NCI-H2171 treated with DMSO at 0.1 percent for 48 hours (cell line): ENCODE measurements around the gene AP4S1.
A peak's percentile ranks its signal among the peaks of the same experiment; 100 is the strongest.
"Not testable (repeated sequence)": the region's sequence is repeated elsewhere in the genome, so short reads cannot be mapped to it uniquely, and the experiment has no call there.

Source experiments
- DNase-seq: peaks from one replicate; lab custom pipeline; 2025; lab: John Stamatoyannopoulos, UW

The AP4S1 gene

GRCh38 chr14:31085027-31085426, 59.6 kb downstream of the AP4S1 start:
- no peak for DNase-seq

GRCh38 chr14:31086466-31086865, 61.0 kb downstream of the AP4S1 start:
- not testable (repeated sequence) for DNase-seq

- DNase-seq: peak; percentile 38
Measured at GRCh38 chr14:31090883-31091764, 65.7 kb downstream of the AP4S1 start.

DNA sequence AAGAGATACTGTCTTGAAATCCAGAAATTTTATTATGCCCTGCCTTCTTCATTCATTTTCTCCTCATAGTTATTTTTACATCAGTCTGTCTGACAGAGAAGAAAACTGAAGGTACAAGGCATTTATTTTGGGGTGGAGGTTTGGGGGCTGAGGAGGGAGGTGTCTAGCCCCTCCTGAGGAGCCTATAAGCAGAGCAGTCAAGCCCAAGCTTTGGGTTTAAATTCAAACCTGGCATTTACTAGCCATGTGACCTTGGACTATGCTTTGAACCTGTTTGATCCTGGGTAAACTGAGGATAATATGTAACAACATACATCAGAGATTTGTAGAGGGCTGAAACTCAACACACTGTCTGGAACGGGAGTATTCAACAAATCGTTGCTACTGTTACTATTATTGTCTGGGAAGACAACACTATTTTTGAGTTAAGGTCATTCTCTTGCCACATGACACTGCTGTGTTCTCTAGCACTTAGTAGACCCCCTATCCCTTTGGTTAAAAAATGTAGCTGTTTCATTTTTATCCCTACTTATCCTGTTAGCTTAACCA, 66.8 kb downstream of the AP4S1 start:
- no peak for DNase-seq

DNA sequence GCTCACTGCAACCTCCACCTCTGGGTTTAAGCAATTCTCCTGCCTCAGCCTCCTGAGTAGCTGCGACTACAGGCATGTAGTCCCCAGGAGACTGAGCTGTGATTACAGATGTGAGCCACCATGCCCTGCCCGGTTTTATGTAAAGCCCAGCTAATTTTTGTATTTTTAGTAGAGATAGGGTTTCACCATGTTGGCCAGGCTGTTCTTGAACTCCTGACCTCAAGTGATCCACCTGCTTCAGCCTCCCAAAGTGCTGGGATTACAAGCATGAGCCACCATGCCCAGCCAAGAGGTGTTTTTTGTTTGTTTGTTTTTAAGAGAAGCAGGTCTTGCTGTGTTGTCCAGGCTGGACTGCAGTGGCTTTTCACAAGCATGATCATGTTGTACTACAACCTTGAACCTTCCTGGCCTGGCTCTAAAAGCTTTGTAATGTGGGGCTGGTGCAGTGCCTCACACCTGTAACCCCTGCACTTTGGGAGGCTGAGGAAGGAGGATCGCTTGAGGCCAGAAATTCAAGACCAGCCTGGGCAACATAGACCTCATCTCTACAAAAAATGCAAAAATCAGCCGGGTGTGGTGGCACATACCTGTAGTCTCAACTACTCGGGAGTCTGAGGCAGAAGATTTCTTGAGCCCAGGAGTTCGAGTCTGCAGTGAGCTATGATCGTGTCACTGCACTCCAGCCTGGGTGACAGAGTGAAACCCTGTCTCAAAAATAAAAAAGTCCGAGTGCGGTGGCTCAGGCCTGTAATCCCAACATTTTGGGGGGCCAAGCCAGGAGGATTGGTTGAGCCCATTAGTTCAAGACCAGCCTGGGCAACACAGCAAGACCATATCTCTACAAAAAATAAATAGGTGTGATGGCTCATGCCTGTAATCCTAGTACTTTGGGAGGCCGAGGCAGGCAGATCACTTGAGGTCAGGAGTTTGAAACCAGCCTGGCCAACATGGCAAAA, 68.7 kb downstream of the AP4S1 start:
- DNase-seq: not testable (repeated sequence)

- not testable (repeated sequence) for DNase-seq
Measured at GRCh38 chr14:31095817-31096216, 70.4 kb downstream of the AP4S1 start.

- no peak for DNase-seq
Measured at GRCh38 chr14:31096255-31096654, 70.8 kb downstream of the AP4S1 start.

- no peak for DNase-seq
Measured at GRCh38 chr14:31097081-31097480, 71.6 kb downstream of the AP4S1 start.

GRCh38 chr14:31106768-31107167, 81.3 kb downstream of the AP4S1 start:
- DNase-seq: no peak

- DNase-seq: no peak
Measured at GRCh38 chr14:31109257-31109656, 83.8 kb downstream of the AP4S1 start.

DNA sequence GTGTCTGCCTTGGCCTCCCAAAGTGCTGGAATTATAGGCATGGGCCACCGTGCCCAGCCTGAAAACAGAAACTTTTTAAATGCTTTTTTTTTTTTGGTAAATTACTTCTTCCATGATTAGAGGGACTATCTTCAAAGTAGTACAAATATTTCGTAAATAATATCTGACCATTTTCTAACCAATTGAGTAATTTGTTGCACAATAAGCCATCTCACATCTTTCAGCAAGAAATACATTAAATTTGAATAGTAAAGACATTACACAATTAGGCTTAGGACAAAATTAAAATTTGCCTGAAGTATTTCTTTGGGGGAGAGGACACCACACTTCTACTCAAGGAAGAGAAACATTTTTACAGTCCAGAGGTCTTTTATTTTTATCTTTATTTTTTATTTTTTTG, 85.4 kb downstream of the AP4S1 start:
- no peak for DNase-seq

DNA sequence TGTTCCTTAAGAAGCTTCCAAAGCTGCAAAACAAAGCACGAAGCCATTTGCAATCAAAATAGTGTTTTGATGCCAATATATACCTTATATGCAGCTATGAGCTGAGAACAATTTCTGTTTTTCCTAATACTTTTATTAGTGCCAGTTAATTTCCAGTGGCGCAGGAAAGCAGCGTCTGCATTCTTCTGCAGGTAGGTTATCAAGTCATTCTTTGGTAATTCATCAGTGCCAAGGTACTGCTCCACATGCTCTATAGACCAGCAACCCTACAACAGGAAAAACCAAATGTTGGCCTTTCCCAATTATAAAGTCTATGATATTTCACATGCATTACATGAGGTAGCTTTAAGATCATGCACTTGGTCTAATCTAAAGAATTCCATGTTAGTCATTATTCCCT, 88.3 kb downstream of the AP4S1 start:
- DNase-seq: no peak

- no peak for DNase-seq
Measured at GRCh38 chr14:31118892-31119291, 93.4 kb downstream of the AP4S1 start.

- no peak for DNase-seq
Measured at GRCh38 chr14:31122098-31122611, 96.7 kb downstream of the AP4S1 start.

DNA sequence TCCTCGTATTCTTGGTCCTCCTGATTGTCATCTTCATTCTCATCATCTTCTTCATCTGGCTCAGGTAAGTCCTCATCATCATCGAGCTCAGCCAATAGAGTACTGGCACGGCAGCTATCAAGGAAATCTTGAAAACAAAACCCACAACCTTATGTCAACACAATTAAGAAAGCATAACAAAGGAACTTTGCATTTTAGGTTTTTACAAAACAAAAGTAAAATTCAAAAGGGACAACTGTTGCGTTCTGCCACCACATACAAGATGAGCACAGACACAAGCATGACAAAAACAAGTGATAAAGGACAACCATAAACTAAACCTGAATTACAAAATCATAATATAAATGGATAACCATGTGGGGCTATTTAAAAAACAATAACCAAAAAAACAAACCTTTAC, 97.5 kb downstream of the AP4S1 start:
- no peak for DNase-seq

DNA sequence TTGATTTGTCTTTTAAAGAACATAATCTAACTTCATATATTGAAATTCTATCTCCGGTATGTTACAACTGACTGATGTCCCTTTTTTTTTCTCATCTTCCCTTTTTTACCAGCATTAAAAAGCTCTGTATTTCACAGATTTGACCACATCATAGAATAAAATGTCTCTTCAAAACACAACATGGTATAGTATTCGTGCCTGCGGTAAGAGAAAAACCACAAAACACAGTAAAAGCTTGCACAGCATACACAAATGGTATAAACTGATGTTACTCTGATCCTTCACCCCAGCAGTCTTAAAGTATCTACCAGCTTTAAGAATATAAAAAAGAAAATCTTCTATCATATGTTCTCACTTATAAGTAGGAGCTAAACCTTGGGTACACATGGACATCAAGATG, 98.7 kb downstream of the AP4S1 start:
- no peak for DNase-seq

DNA sequence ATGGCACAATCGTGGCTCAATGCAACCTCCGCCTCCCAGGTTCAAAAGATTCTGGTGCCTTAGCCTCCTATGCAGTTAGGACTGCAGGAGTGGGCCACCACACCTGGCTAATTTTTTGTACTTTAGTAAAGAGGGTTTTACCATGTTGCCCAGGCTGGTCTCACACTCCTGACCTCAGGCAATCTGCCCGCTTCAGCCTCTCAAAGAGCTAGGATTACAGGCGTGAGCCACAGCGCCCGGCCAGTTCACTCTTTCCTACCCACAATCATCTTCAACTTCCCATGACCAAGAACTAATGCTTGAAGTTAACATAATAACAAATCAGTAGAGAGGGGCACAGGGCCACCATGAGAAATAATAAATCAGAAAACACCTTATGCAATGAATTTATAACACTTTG, 99.8 kb downstream of the AP4S1 start:
- no peak for DNase-seq

DNA sequence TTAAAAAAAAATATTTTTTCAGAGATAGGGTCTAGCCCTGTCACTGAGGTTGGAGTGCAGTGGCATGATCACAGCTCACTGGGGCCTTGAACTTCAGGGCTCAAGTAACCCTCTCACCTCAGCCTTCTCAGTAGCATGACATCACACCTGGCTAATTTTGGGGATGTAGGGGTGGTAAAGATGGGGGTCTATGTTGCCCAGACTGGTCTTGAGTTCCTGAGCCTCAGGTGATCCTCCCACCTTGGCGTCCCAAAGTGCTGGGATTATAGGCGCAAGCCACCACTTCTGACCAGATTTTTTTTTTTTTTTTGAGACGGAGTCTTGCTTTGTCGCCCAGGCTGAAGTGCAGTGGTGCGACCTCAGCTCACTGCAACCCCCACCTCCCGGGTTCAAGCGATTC, 101.2 kb downstream of the AP4S1 start:
- DNase-seq: no peak

DNA sequence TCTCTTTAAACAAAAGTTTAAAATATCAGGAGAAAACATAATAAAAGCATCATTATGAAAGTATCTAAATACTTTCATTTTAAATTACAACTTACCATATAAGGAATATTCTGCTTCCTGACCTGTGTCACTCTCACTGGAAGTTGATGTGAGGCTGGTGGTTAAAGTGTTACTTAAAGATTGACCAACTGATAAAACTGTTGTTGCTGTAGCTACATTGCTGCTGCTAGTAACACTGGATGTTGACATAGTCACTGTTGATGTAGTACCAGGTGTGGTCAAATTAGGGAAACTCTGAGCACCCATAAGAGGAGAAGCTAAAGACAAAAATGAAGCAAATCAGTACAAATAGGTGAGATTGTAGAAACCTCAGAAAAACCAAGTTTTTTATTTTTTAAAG, 102.2 kb downstream of the AP4S1 start:
- DNase-seq: no peak

DNA sequence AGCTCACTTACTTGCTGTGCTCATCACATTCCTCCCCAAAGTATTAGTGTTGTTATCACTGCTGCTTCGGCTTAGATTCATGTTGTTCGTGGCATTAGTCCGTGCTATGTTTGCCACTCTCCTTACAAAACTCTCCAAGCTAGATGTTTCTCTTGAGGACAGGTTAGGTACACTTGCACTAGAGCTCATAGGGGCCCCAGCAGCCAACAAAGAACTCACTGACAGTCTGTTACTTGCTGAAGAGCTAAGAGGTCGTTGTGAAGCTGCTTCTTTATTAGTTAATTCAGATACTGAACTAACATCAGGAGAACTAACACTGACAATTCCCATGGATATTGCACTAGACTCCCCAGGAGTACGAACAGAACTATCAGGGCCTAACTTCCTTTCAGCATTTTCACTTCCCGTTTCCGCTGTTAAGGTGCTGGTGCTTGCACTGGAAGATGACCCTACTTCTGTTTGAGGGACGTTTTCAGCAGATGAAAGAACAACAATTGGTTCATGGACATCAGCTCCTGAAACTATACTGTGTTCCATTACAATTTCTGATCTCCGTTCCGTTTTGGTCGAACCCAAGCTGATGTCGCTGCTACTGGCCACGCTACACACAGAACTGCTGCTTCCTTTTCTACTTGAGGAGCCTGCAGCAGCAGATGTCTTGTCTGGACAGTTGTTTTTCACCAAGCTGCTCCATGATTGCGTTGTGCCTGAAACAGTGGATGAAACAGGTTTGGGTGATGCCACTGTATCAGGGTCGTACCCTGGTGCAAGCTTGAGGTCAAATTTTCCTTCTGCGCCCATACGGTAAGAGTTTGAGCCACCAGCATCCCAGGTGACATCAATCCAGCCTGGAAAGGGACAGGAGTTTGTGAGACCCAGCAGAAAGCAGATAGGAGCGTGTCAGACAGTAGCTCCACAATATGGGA, 103.4 kb downstream of the AP4S1 start:
- DNase-seq: no peak

DNA sequence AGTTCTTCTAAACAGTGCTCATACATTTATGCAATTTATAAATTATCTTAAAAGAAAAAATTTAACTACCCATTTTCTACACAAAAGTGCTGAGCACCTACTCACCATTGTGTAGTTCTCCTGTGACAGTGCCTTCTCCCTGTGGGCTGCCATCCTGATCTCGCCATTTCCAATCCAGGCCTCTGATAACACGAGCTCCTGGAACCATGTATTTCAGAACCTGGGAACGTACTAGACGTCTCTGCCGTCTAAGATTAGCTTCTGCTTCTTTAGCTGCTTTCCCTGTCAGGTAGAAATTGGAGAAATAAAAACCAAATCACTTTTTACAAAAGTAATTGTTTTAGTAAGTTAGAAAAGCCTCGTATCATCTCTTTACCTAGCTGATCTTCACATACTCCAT, 107.7 kb downstream of the AP4S1 start:
- no peak for DNase-seq
